Vagina (tissue), 2 donors: ENCODE data around the gene AHI1. TPM values are rescaled to one million over a fixed set of nuclear protein-coding genes. Genes with fewer than 3 reads are reported as not detected.

ENCODE experiments used
- DNase-seq, 2 donors: peaks; one replicate each; pipeline ENCODE4 v3.0.0-alpha.2; 2017; ENCODE audit errors: extremely low spot score in 2 of 2
- H3K27ac ChIP-seq: fragments of 200-600 bp; sonication (generic); one replicate; pipeline ENCODE4 v1.5.1; 2019
- H3K27me3 ChIP-seq: fragments of 200-600 bp; sonication (generic); one replicate; pipeline ENCODE4 v1.5.1; 2019
- H3K36me3 ChIP-seq, 2 donors: fragments of 200-600 bp; sonication (generic); one replicate each; pipeline ENCODE4 v1.5.1; 2017 to 2019
- H3K4me1 ChIP-seq: fragments of 200-600 bp; sonication (generic); one replicate; pipeline ENCODE4 v1.5.1; 2019
- H3K4me3 ChIP-seq, 2 donors: fragments of 200-600 bp; sonication (generic); 1 replicate in 1 of 2; 2 replicates in 1 of 2; pipeline ENCODE4 v1.5.1; 2016 to 2019
- H3K9me3 ChIP-seq: fragments of 200-600 bp; sonication (generic); one replicate; pipeline ENCODE4 v1.5.1; 2019
- CTCF ChIP-seq, 3 experiments: fragments of 450-650 bp in 2 of 3; fragments of 200-600 bp in 1 of 3; sonication (generic) in 1 of 3; IDR thresholded peaks; one replicate each; pipeline ENCODE4 v1.5.1; 2017 to 2019; ENCODE audit warnings: antibody characterized with exemption in 3 of 3, mild to moderate bottlenecking in 2 of 3, moderate library complexity in 2 of 3
- POLR2A ChIP-seq, 2 donors: fragments of 450-650 bp; IDR thresholded peaks; one replicate each; pipeline ENCODE4 v1.6.1; 2017; ENCODE audit warnings: antibody characterized with exemption in 2 of 2, mild to moderate bottlenecking in 2 of 2, moderate library complexity in 2 of 2
- POLR2AphosphoS5 ChIP-seq, 2 donors: sonication (generic); formaldehyde crosslinking; IDR thresholded peaks; one replicate each; pipeline ENCODE4 v1.9.0; 2017; ENCODE audit warnings: antibody characterized with exemption in 2 of 2, mild to moderate bottlenecking in 2 of 2, low read depth in 1 of 2; ENCODE audit not compliant: insufficient read depth in 1 of 2
- intact Hi-C: fragments of 100-400 bp; cut with DNase I; formaldehyde crosslinking; loops from one replicate; pipeline ENCODE4 v1.15.1; 2023
- total RNA-seq: library from RNA; depleted of rRNA; stranded (reverse); fragments of >200 nt; gene quantifications from one replicate; pipeline ENCODE4 v1.2.3, GENCODE V29; 2016

AHI1 gene
- total RNA-seq, 1 donor from 2014 or later: 28.7 TPM

GRCh38 chr6:135440087-135440792, 57.3 kb downstream of the AHI1 start:
- intact Hi-C loops: no loop called here
- no peaks in the 10 kb centered on the region for H3K4me1 ChIP-seq
- no peak for DNase-seq
- no peaks in the 10 kb centered on the region for H3K27me3 ChIP-seq
- TF ChIP-seq CTCF (IDR thresholded peaks at IDR 0.05) (no peak), POLR2AphosphoS5 (IDR thresholded peaks at IDR 0.05; ENCODE audit: insufficient read depth in 1 of 2, low read depth in 1 of 2) (no peak), POLR2A (IDR thresholded peaks at IDR 0.05) (no peak)
- H3K36me3 ChIP-seq: peaks cover 0 to 26% of the 10 kb centered on the region in 2 donors
- H3K27ac ChIP-seq: no peak overlapping the region
- H3K4me3 ChIP-seq: no peak overlapping the region
- no peaks in the 10 kb centered on the region for H3K9me3 ChIP-seq

GRCh38 chr6:135439549-135439948, 58.0 kb downstream of the AHI1 start:
- intact Hi-C loops: no loop called here
- no peak overlapping the region for H3K27ac ChIP-seq
- no peak overlapping the region for H3K4me3 ChIP-seq
- no peaks in the 10 kb centered on the region for H3K27me3 ChIP-seq
- no peak for TF ChIP-seq POLR2A (IDR thresholded peaks at IDR 0.05)
- TF ChIP-seq CTCF (IDR thresholded peaks at IDR 0.05): no peak
- H3K4me1 ChIP-seq: no peaks in the 10 kb centered on the region
- peaks cover 0 to 32% of the 10 kb centered on the region in 2 donors for H3K36me3 ChIP-seq
- H3K9me3 ChIP-seq: no peaks in the 10 kb centered on the region
- no peak for DNase-seq

GRCh38 chr6:135438907-135439535, 58.5 kb downstream of the AHI1 start:
- no peak for DNase-seq
- H3K36me3 ChIP-seq: peaks cover 0 to 32% of the 10 kb centered on the region in 2 donors
- no peaks in the 10 kb centered on the region for H3K27me3 ChIP-seq
- intact Hi-C loops: no loop called here
- no peaks in the 10 kb centered on the region for H3K4me1 ChIP-seq
- H3K27ac ChIP-seq: no peak overlapping the region
- H3K9me3 ChIP-seq: no peaks in the 10 kb centered on the region
- no peak overlapping the region for H3K4me3 ChIP-seq
- no peak for TF ChIP-seq POLR2A (IDR thresholded peaks at IDR 0.05)
- TF ChIP-seq CTCF (IDR thresholded peaks at IDR 0.05): no peak

GRCh38 chr6:135434991-135435390, 62.5 kb downstream of the AHI1 start:
- no peaks in the 10 kb centered on the region for H3K27me3 ChIP-seq
- no peak for TF ChIP-seq POLR2AphosphoS5 (IDR thresholded peaks at IDR 0.05; ENCODE audit: insufficient read depth in 1 of 2, low read depth in 1 of 2)
- TF ChIP-seq CTCF (IDR thresholded peaks at IDR 0.05): no peak
- no peak for TF ChIP-seq POLR2A (IDR thresholded peaks at IDR 0.05)
- H3K9me3 ChIP-seq: no peaks in the 10 kb centered on the region
- intact Hi-C loops: no loop called here
- no peak for DNase-seq
- H3K27ac ChIP-seq: no peak overlapping the region
- H3K4me1 ChIP-seq: no peaks in the 10 kb centered on the region
- no peak overlapping the region for H3K4me3 ChIP-seq
- peaks cover 0 to 48% of the 10 kb centered on the region in 2 donors for H3K36me3 ChIP-seq

GRCh38 chr6:135434095-135434494, 63.4 kb downstream of the AHI1 start:
- no peak for TF ChIP-seq POLR2A (IDR thresholded peaks at IDR 0.05)
- TF ChIP-seq CTCF (IDR thresholded peaks at IDR 0.05): no peak
- no peak for TF ChIP-seq POLR2AphosphoS5 (IDR thresholded peaks at IDR 0.05; ENCODE audit: insufficient read depth in 1 of 2, low read depth in 1 of 2)
- no peaks in the 10 kb centered on the region for H3K9me3 ChIP-seq
- H3K27me3 ChIP-seq: no peaks in the 10 kb centered on the region
- intact Hi-C loops: no loop called here
- DNase-seq: no peak
- no peak overlapping the region for H3K4me3 ChIP-seq
- H3K27ac ChIP-seq: no peak overlapping the region
- peaks cover 0 to 48% of the 10 kb centered on the region in 2 donors for H3K36me3 ChIP-seq
- no peaks in the 10 kb centered on the region for H3K4me1 ChIP-seq
